CD4-positive, alpha-beta T cell treated with Interleukin-12 subunit alpha and Interleukin-12 subunit beta, for 1 hour (primary cell): ENCODE data around the gene RBP4.
"Not testable (repeated sequence)": the region's sequence is repeated elsewhere in the genome, so short reads cannot be mapped to it uniquely, and the experiment has no call there.

Experiments used
- DNase-seq: peaks from one replicate; pipeline ENCODE4 v3.0.0-alpha.2; 2020

The RBP4 gene

GRCh38 chr10:93565446-93565845 lies 35.6 kb downstream of the RBP4 start:
- no peak for DNase-seq

DNA sequence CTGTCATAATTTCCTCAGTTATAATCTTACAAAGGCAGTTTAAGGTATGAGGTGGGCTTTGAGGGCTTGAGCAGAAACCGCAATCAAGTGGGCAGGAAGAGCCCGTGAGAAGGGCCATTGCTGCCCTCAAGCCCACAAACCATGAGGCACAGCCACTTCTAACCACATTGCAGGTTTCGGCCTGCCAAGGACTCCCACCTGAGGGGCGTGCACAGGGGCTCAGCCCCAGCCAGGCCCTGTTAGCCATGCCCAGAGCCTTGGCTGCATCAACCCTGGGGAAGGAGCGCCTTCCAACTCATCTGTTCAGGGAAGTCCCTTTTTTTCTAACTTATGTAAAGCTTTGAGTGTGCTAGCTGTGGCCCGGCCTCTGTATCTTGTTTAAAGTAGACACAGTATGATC lies 40.5 kb downstream of the RBP4 start:
- DNase-seq, result no peak

DNA sequence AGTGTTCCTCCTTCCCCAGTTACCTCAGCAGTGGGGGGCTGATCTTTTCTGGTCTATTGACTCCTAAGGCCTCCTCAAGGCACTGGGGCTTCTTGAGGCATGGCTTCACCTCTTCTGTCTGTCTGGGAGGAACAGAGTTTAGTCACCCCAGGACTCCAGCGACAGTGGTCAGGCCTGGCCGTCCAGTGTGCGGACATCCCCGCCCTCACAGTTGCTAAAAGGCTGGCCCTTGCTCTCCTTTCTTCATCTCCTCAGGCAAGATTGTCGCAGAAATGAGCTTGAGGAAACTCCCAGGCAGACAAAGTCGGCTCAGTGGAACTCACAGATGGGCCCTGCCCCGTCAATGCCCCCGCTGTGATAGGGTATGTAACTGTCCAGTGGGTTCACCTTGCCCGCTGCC lies 41.5 kb downstream of the RBP4 start:
- DNase-seq, result no peak

GRCh38 chr10:93554760-93555432 lies 46.1 kb downstream of the RBP4 start:
- peak; percentile 36 for DNase-seq

DNA sequence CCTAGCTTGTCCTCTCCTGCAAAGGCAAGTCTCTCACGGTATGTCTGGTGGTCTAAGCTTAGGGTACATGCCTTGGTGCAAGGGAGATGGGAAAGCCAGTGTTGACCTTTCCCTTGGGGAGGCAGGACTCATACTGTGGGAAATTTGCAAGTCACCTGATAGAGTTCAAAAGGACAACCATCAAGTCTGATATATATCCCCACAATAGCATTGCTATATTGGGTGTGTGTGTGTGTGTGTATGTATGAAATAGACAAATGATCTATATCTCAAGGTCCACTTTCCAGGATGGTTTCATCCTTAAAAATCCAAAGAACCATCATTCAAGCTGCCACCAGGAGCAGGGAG lies 46.7 kb downstream of the RBP4 start:
- DNase-seq, result no peak

DNA sequence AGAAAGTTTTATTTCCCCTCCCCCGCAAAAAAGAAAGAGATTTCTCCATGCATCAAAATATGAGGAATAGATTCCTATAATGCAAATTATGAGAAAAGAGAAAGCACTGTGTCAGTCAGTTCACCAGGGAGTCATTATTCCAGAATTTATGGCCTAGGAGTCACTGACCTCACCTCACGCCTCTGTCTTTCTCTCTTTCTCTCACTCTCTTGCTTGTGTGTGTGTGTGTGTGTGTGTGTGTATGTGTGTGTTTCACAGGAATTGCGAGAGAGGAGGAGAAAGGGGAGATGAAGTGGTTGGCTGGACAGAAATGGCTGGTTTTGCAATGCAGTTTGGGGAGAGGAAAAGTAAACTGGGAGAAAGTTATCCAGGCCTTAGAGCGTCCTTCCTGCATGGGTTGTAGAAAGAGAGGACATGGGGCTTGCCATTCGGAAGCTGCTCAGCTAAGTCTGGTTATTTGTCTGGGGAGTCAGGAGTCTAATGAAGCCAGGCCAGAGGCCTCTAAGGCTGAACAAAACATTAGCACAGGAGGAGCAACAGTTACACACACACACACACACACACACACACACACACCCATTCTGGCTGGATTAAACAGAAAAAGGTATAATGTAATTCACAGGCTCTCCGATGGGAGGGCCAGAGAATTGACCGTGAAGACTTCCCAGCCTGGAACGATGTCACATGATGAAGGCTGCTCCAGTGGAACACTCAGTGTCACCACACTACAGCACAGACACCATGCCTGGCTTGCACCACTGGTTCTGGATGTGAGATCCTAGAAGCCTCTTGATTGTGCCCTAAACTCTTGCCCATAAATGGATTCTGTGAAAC lies 47.3 kb downstream of the RBP4 start:
- no peak for DNase-seq

DNA sequence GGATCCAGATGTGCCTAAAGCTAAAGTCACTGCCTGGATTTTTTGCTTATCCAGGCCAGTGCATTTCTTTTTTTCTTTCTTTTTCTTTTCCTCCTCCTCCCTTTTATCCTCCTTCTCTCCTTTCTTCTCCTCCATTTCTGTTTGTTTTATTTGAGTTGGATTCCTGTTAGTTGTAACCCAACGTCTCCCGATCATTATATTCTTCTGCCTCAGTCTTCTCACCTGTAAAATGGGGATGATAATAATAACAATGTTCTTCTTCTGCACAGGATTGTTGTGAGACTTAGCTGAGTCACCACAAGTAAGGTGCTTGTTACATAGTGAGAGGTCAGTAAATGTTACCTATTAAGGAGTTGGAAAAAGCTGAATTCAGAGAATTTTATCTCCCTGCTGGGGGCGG lies 48.3 kb downstream of the RBP4 start:
- no peak for DNase-seq

DNA sequence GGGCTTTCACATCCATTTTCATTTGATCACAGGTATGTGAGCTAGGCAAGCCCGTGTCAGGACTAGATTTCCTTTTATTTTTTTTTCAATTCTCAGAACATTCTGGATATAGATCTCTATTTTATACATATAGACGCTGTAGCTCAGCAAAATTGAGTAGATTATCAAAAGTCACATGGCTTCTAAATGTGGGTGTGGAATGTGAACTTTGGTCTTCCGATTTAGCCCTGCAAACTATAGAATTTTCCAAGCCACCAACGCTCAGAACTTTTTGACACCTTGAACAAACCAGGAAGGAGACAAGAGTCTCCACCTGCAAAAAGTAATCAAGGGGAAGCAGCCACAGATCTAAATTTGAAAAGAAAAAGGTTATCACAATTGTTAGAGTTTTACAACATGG lies 50.4 kb downstream of the RBP4 start:
- DNase-seq, result no peak

DNA sequence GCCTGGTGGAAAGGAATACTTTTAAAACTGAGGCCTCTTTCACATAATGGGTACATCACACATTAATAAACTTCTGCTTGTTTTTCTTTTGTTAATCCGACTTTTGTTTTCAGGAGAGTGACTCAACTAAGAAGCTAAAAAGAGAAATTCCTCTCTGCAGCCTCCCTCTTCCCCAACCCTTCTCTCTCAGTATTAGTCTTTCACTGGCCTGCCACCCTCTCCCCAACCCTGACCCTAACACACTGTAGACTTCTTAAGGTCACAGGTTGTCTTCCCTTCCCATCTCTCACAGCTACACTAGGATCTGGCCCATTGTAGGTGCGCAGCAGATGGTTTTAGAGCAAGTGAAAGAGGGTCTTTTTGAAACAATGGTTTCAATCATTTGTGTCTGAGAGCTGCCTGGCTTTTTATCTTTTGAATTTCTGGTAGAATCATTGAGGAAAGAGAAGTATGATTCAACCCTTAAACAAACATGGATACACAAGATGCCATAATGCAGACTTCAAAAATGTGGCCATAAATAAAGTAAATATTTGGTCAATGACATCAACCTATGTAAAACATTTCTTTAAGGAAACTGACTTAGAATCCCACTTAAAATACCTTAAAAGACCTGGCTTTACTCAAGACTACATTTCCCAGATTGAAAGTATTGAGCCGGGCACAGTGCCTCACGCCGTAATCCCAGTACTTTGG lies 52.5 kb downstream of the RBP4 start:
- no peak for DNase-seq

DNA sequence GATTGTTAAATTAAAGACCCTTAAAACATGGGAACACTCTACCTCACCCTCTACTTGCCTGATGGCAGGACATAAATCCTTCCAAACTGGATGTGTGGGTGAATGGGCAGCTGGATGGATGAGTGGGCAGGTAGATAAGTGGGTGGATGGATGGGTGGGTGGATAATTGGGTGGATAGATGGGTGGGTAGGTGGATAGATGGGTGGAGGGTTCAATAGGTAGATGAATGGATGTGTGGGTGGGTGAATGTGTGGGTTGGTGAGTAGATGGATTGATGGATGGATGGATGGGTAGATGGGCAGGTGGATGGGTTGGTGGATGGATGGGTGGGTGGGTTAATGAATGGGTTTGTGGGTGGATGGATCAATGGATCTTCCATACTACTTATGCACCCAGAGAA lies 53.5 kb downstream of the RBP4 start:
- DNase-seq, result no peak

DNA sequence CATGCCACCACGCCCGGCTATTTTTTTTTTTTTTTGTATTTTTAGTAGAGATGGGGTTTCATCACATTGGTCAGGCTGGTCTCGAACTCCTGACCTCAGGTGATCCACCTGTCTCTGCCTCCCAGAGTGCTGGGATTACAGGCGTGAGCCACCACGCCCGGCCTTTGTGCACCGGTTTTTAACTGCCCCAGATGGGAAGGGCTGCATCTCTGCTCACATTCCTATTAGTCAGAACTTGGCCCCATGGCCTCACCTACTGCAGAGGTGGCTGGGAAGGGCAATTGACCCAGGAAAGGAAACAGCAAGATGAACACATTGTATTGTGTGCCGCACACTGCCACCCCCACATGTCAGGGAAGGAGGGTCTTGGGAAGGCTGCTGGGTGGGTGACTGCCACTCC lies 54.0 kb downstream of the RBP4 start:
- DNase-seq, result not testable (repeated sequence)

DNA sequence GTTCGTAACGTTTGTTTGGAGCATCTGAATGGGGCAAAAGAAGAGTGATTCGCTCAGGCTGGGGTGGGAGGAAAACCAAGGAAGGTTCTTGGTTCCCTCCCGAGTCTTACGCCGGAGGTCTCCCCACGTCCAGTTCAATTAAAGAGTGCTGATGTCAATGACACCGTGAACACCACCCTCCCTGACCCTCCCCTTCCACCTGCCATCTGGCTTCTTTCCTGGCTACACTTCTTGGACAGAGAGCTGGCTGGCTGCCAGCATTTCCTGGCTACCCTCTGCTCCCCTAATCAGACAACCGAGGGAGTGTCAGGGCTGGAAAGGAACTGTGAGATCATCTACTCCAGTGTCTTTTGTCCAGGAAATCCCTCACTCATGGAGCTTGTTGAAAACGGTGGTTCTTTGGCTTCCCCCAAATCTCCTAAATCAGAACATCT lies 58.7 kb downstream of the RBP4 start:
- no peak for DNase-seq
